Measurements from ENCODE around the gene F7.
"Not testable (repeated sequence)": the region's sequence is repeated elsewhere in the genome, so short reads cannot be mapped to it uniquely, and the experiment has no call there.

Gene F7

GRCh38 chr13:113105032-113105920, at the start of gene F7:
Gene F7 (plus strand): TSS chr13:113105791. CDS start chr13:113105842, 51 bp downstream.
- DNase-seq (ENCODE audit: low spot score): no peak

DNA sequence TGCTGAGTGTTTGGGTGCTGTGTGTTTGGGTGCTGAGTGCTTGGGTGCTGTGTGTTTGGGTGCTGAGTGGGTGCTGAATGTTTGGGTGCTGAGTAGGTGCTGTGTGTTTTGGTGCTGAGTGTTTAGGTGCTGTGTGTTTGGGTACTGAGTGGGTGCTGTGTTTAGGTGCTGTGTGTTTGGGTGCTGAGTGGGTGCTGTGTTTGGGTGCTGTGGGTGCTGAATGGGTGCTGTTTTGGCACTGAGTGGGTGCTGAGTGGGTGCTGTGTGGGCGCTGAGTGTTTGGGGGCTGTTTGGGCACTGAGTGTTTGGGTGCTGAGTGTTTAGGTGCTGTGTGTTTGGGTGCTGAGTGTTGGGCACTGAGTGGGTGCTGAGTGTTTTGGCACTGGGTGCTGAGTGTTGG, 48.5 kb upstream of the F7 start:
- DNase-seq (ENCODE audit: low spot score): no peak

DNA sequence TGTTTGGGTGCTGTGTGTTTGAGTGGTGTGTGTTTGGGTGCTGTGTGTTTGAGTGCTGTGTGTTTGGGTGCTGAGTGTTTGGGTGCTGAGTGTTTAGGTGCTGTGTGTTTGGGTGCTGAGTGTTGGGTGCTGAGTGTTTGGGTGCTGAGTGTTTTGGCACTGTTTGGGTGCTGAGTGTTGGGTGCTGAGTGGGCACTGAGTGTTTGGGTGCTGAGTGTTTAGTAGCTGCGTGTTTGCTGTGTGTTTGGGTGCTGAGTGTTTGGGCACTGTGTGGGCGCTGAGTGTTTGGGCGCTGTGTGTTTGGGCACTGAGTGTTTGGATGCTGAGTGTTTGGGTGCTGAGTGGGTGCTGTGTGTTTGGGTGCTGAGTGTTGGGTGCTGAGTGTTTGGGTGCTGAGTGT, 48.0 kb upstream of the F7 start:
- not testable (repeated sequence) for DNase-seq (ENCODE audit: low spot score)

GRCh38 chr13:113058129-113058987, 47.2 kb upstream of the F7 start:
- no peak for DNase-seq (ENCODE audit: low spot score)

GRCh38 chr13:113058988-113059850, 46.4 kb upstream of the F7 start:
- DNase-seq (ENCODE audit: low spot score): peak; percentile 28

DNA sequence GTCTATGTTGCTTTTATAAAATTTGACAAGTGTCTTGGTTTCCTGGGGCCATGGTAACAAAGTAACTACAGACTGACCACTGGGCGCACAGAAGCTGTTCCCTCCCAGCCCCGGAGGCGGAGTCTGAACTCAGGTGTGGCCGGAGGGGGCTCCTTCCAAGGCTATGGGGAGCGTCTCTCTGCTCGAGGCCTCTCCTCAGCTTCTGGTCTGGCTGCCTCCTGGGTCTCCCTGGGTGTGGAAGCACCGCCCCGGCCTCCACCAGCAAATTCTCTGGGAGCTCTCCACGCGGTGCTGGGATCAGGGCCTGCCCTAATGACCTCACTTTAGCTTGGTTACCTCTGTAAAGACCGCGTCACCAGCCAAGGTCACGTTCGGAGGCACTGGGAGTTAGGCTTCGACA, 45.7 kb upstream of the F7 start:
- peak; percentile 35 for DNase-seq (ENCODE audit: low spot score)

DNA sequence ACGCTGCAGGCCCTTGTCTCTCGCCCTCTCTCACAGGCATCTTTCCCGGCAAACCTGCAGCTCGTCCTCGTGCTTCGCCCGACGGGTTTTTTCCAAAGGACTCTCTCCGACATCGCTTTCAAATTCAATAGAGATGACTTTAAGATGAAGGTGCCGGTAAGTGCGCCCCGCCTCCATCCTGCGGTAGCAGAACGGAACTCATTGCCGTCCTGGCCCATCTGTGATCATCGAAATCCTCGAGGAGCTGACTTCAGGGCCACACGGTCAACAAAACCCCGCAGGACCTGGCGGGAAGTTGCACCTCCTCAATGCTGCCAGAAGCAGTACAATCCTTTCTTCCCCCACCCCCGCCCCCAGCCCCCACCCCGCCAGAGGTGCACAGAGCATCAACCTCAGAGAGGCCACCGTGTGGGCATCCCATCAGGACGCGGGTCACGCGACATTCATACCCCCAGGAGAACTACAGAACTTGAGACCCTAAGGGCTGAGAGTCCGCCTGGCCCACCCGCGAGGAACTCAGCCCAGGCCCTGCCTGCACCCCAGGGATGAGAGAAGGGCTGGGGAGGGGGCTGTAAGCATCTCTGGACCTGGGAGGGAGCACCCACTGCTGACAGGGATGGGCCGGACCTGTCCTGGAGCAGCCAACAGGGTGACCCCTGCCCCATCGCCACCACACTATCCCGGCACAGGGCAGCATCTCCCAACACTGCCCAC, 44.9 kb upstream of the F7 start:
- no peak for DNase-seq (ENCODE audit: low spot score)

- no peak for DNase-seq (ENCODE audit: low spot score)
Observed at GRCh38 chr13:113061271-113061625, 44.3 kb upstream of the F7 start.

GRCh38 chr13:113061796-113062425, 43.7 kb upstream of the F7 start:
- DNase-seq (ENCODE audit: low spot score): no peak

DNA sequence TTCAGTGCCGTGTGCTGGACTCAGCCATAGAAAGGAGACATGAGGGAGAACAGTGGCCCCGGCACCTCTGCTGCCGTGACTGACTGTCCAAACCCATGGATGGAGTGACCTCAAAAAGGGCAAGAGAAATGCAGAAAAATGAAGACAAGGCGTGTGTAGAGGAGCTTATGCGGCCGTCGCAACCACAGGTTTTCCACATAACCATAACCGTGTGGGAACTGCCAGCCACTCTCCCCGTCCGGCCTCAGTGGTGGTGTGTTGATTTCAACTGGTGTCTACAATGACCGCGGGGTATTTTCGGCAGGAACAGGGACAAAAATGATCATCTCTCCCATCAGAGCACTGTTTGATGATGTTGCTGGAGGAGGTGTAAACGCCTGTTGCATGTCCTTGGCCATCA, 42.9 kb upstream of the F7 start:
- no peak for DNase-seq (ENCODE audit: low spot score)

DNA sequence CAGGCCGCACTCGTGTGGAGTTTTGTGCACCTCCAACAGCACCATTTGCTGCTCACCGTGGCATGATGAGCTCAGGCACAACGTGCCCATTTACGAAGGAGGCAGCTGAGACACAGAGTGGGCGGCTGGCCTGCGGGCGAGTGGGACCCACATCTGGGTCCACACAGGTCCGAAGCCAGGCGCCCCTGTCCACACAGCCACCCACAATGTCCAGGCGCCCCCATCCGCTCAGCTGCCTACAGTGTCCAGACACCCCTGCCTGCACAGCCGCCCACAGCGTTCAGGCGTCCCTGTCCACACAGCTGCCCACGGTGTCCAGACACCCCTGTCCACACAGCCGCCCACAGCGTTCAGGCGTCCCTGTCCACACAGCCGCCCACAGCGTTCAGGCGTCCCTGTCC, 42.5 kb upstream of the F7 start:
- DNase-seq (ENCODE audit: low spot score): no peak

DNA sequence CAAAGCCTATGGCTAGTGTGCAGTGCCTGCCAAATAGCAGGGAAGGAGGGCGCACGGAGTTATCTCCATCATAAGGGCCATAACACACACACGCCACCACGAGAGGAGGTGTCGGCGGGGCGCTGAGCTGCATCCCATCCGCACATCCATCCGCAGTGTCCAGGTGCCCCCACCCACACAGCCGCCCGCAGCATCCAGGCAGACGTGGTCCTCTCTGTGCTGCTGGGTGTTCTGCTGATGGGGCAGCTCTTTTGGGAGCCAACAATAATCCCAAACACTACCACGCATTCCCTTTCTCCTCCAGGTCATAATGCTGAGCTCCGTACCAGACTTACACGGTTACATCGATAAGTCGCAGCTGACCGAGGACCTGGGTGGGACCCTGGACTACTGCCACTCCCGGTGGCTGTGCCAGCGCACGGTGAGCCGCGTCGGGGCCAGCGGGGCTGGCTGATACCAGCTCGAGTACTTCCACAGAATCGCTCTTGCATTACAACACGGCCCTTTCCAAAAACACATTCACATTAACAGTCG, 41.5 kb upstream of the F7 start:
- no peak for DNase-seq (ENCODE audit: low spot score)

GRCh38 chr13:113064534-113065405, 40.8 kb upstream of the F7 start:
- no peak for DNase-seq (ENCODE audit: low spot score)

GRCh38 chr13:113065406-113066141, 40.0 kb upstream of the F7 start:
- DNase-seq (ENCODE audit: low spot score): peak; percentile 66

GRCh38 chr13:113066142-113066455, 39.5 kb upstream of the F7 start:
- DNase-seq (ENCODE audit: low spot score): no peak

- no peak for DNase-seq (ENCODE audit: low spot score)
Observed at GRCh38 chr13:113066746-113067145, 38.8 kb upstream of the F7 start.

DNA sequence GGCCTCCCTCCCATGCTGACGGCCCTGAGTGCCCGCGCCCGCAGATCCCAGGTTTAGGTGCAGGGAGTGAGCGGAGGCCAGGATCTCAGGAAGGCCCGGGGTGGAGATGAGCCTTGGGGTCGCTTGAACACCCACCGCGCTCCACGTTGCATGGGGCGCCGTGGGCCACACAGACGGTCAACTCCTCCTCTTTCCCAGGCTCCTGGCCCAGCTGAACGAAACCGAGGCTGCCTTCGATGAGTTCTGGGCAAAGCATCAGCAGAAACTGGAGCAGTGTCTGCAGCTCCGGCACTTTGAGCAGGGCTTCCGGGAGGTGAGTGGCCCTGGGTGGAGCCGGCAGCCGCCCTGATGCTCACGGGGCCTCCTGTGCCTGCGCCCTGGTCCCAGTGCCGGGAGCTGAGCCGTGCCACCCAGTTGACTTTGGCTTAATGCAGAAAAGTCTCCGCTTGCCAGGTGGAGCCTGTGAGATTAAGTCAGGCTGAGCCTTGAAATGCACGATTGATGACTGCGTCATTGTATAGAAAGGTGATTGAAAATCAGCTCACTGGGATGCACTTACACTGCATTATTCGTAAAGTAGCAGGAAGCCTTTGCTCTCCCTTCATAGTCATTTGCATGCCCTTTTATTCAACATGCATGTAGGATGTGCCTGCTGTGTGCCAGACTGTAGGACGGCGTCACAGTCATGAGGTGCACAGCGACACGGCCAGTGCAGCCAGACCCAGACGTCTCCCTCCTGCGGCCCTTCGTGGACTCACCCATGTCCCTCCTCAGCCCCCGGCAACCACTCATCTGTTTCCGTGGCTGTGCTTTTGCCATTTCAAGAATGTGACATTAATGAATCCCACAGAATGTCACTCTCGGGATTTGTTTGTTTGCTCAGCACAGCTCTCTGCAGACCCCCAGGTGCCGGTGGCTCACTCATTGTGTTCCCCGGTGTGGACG, 35.5 kb upstream of the F7 start:
- DNase-seq (ENCODE audit: low spot score): no peak

- DNase-seq (ENCODE audit: low spot score): no peak
Observed at GRCh38 chr13:113070855-113071254, 34.7 kb upstream of the F7 start.

All from cerebellar cortex (tissue), 1 donor.